ENCODE data around the gene CDH24. TPM values are rescaled to one million over a fixed set of nuclear protein-coding genes. Genes with fewer than 3 reads are reported as not detected.

The CDH24 gene
- total RNA-seq, 1 donor from 2014 or later, result 3.7 TPM

GRCh38 chr14:22998329-22999012 lies 58.8 kb downstream of the CDH24 start:
- DNase-seq (ENCODE audit: low read depth), result no peak

GRCh38 chr14:22997676-22998323 lies 59.5 kb downstream of the CDH24 start:
- no peak for DNase-seq (ENCODE audit: low read depth)

Other genes with a start within 250 kb of the CDH24 start
- 63.5 and 76.5 TPM in 2 replicates for gene SLC7A7, start 242.1 kb downstream of the CDH24 start, total RNA-seq
- 21.8 and 167 TPM in 2 replicates for gene MRPL52, start 227.6 kb downstream of the CDH24 start, total RNA-seq
- gene MMP14, start 220.9 kb downstream of the CDH24 start, total RNA-seq, result 423 and 532 TPM in 2 replicates
- gene LRP10, start 185.8 kb downstream of the CDH24 start, total RNA-seq, result 81.6 and 106 TPM in 2 replicates
- 0.42 and 0.78 TPM in 2 replicates for gene REM2, start 174.3 kb downstream of the CDH24 start, total RNA-seq
- gene RBM23, start 138.4 kb downstream of the CDH24 start, total RNA-seq, result 74.9 and 440 TPM in 2 replicates
- gene PRMT5, start 128.1 kb downstream of the CDH24 start, total RNA-seq, result 64.1 and 75.9 TPM in 2 replicates
- 17.4 and 21.2 TPM in 2 replicates for gene HAUS4, start 100.4 kb downstream of the CDH24 start, total RNA-seq
- gene AJUBA, start 75.0 kb downstream of the CDH24 start, total RNA-seq, result 150 and 178 TPM in 2 replicates
- 5.5 and 7.2 TPM in 2 replicates for gene C14orf93, start 47.4 kb downstream of the CDH24 start, total RNA-seq
- gene PSMB5, start 22.6 kb downstream of the CDH24 start, total RNA-seq, result 250 and 303 TPM in 2 replicates
- not detected in 2 replicates for gene PSMB11, start 15.3 kb downstream of the CDH24 start, total RNA-seq
- 85.4 and 90.4 TPM in 2 replicates for gene ACIN1, start 37.6 kb upstream of the CDH24 start, total RNA-seq
- 28.9 and 40.7 TPM in 2 replicates for gene C14orf119, start 38.0 kb upstream of the CDH24 start, total RNA-seq
- gene CIROP, start 47.5 kb upstream of the CDH24 start, total RNA-seq, result not detected in 2 replicates
- not detected in 2 replicates for gene CEBPE, start 61.7 kb upstream of the CDH24 start, total RNA-seq
- gene SLC7A8, start 126.1 kb upstream of the CDH24 start, total RNA-seq, result 1.7 and 4.8 TPM in 2 replicates
- not detected in 2 replicates for gene RNF212B, start 180.4 kb upstream of the CDH24 start, total RNA-seq
- gene HOMEZ, start 228.6 kb upstream of the CDH24 start, total RNA-seq, result 7.1 and 8.7 TPM in 2 replicates
- 6.1 and 8.1 TPM in 2 replicates for gene PPP1R3E, start 245.3 kb upstream of the CDH24 start, total RNA-seq
- 19.4 and 22.0 TPM in 2 replicates for gene BCL2L2, start 249.3 kb upstream of the CDH24 start, total RNA-seq